ENCODE results near the gene PIR.

PIR gene

GRCh38 chrX:15395789-15396188, 97.3 kb downstream of the PIR start:
- no peak for TF ChIP-seq CTCF (conservative IDR thresholded peaks at IDR 0.05; ENCODE audit: low read depth)
- CTCF ChIA-PET = no interaction called here
- no peak overlapping the region for H3K27ac ChIP-seq
- DNase-seq (ENCODE audit: low spot score) = no peak
- POLR2A ChIA-PET (ENCODE audit: low non-redundant PET) = no interaction called here

- ChIA-PET POLR2A (ENCODE audit: low non-redundant PET) (no interaction called here), CTCF (no interaction called here)
- no peak overlapping the region for H3K27ac ChIP-seq
- no peak for DNase-seq (ENCODE audit: low spot score)
- no peak for TF ChIP-seq CTCF (conservative IDR thresholded peaks at IDR 0.05; ENCODE audit: low read depth)
Observed at GRCh38 chrX:15391850-15392249, 101.3 kb downstream of the PIR start.

- no peak within 1 kb of the TSS for H3K27ac ChIP-seq
- no peak for TF ChIP-seq CTCF (conservative IDR thresholded peaks at IDR 0.05; ENCODE audit: low read depth)
- ChIA-PET CTCF (no interaction called here), POLR2A (ENCODE audit: low non-redundant PET) (no interaction called here)
- DNase-seq (ENCODE audit: low spot score) = no peak
Observed at GRCh38 chrX:15384304-15384703, 108.8 kb downstream of the PIR start, which contains the start of gene VEGFD. VEGFD (minus strand) TSS chrX:15384413; CDS start chrX:15383946, 467 bp downstream.

- no peak for TF ChIP-seq CTCF (conservative IDR thresholded peaks at IDR 0.05; ENCODE audit: low read depth)
- ChIA-PET CTCF (interaction anchor here (0.6 kb wide), 2 partner anchors 33 to 393 kb away, joined by 3 to 4 read pairs; no protein-coding TSS in a partner anchor), POLR2A (ENCODE audit: low non-redundant PET) (no interaction called here)
- H3K27ac ChIP-seq = no peak overlapping the region
- DNase-seq (ENCODE audit: low spot score) = no peak
Observed at GRCh38 chrX:15382813-15383212, 110.3 kb downstream of the PIR start.

- DNase-seq (ENCODE audit: low spot score) = no peak
- POLR2A ChIA-PET (ENCODE audit: low non-redundant PET) = no interaction called here
- no peak for TF ChIP-seq CTCF (conservative IDR thresholded peaks at IDR 0.05; ENCODE audit: low read depth)
- H3K27ac ChIP-seq = no peak overlapping the region
- CTCF ChIA-PET = no interaction called here
Observed at GRCh38 chrX:15376956-15377355, 116.2 kb downstream of the PIR start.

- no peak for TF ChIP-seq CTCF (conservative IDR thresholded peaks at IDR 0.05; ENCODE audit: low read depth)
- POLR2A ChIA-PET (ENCODE audit: low non-redundant PET) = no interaction called here
- CTCF ChIA-PET = no interaction called here
- no peak for DNase-seq (ENCODE audit: low spot score)
- no peak overlapping the region for H3K27ac ChIP-seq
Observed at GRCh38 chrX:15373976-15374375, 119.2 kb downstream of the PIR start.

Data from RWPE1 (cell line).